ENCODE measurements around the gene PSMA5. TPM values are rescaled to one million over a fixed set of nuclear protein-coding genes. Genes with fewer than 3 reads are reported as not detected.

The PSMA5 gene
- total RNA-seq, 1 donor from 2014 or later: 143 TPM

- H3K4me1 Mint-ChIP-seq (ENCODE audit: low read depth, unreplicated experiment): peaks cover 1% of the 10 kb centered on the region
- no peak overlapping the region for H2AFZ ChIP-seq (ENCODE audit: low read depth, low read length)
- no peak overlapping the region for H3K4me3 ChIP-seq (ENCODE audit: insufficient read depth, low read depth, low read length)
- H3K27ac Mint-ChIP-seq (ENCODE audit: unreplicated experiment): no peak overlapping the region
- no peaks in the 10 kb centered on the region for H3K4me1 ChIP-seq (ENCODE audit: insufficient read depth, low read length)
- no peak overlapping the region for H3K27ac ChIP-seq (ENCODE audit: low read depth, low read length)
- H3K79me2 ChIP-seq (ENCODE audit: insufficient read depth, low read length): no peaks in the 10 kb centered on the region
- H3K36me3 ChIP-seq (ENCODE audit: insufficient read depth, low read length): no peaks in the 10 kb centered on the region
- H3K27me3 Mint-ChIP-seq (ENCODE audit: low read depth, unreplicated experiment): peaks cover 46% of the 10 kb centered on the region
- H3K36me3 Mint-ChIP-seq (ENCODE audit: low read depth, unreplicated experiment): peaks cover 2% of the 10 kb centered on the region
- no peak for TF ChIP-seq CTCF (IDR thresholded peaks at IDR 0.05; ENCODE audit: insufficient read depth, low read depth, low read length)
- TF ChIP-seq EZH2 (IDR thresholded peaks at IDR 0.05; ENCODE audit: insufficient read depth, low read length): no peak
- H3K4me3 Mint-ChIP-seq (ENCODE audit: unreplicated experiment): no peak overlapping the region
- peaks cover 66% of the 10 kb centered on the region for H3K27me3 ChIP-seq (ENCODE audit: insufficient read depth, low read length)
- DNase-seq (ENCODE audit: low read depth) (no peak), FAIRE-seq (no peak)
- no peaks in the 10 kb centered on the region for H4K20me1 ChIP-seq (ENCODE audit: insufficient read depth, low read length)
- no peaks in the 10 kb centered on the region for H3K9me3 ChIP-seq (ENCODE audit: insufficient read depth, low read depth, low read length)
- no peaks in the 10 kb centered on the region for H3K9me3 Mint-ChIP-seq (ENCODE audit: unreplicated experiment)
- H3K9ac ChIP-seq (ENCODE audit: low read length): no peak overlapping the region
- H3K4me2 ChIP-seq (ENCODE audit: low read length): no peak overlapping the region
Observed at GRCh38 chr1:109470245-109470644, 44.0 kb upstream of the PSMA5 start.

- no peaks in the 10 kb centered on the region for H3K36me3 Mint-ChIP-seq (ENCODE audit: low read depth, unreplicated experiment)
- no peaks in the 10 kb centered on the region for H3K4me1 ChIP-seq (ENCODE audit: insufficient read depth, low read length)
- no peaks in the 10 kb centered on the region for H3K36me3 ChIP-seq (ENCODE audit: insufficient read depth, low read length)
- peaks cover 48% of the 10 kb centered on the region for H3K27me3 Mint-ChIP-seq (ENCODE audit: low read depth, unreplicated experiment)
- no peak overlapping the region for H3K27ac Mint-ChIP-seq (ENCODE audit: unreplicated experiment)
- no peaks in the 10 kb centered on the region for H3K79me2 ChIP-seq (ENCODE audit: insufficient read depth, low read length)
- no peak overlapping the region for H3K9ac ChIP-seq (ENCODE audit: low read length)
- H3K27ac ChIP-seq (ENCODE audit: low read depth, low read length): no peak overlapping the region
- no peak overlapping the region for H3K4me2 ChIP-seq (ENCODE audit: low read length)
- no peaks in the 10 kb centered on the region for H3K9me3 Mint-ChIP-seq (ENCODE audit: unreplicated experiment)
- H4K20me1 ChIP-seq (ENCODE audit: insufficient read depth, low read length): no peaks in the 10 kb centered on the region
- H2AFZ ChIP-seq (ENCODE audit: low read depth, low read length): no peak overlapping the region
- H3K4me3 ChIP-seq (ENCODE audit: insufficient read depth, low read depth, low read length): no peak overlapping the region
- H3K27me3 ChIP-seq (ENCODE audit: insufficient read depth, low read length): peaks cover 71% of the 10 kb centered on the region
- peaks cover 1% of the 10 kb centered on the region for H3K4me1 Mint-ChIP-seq (ENCODE audit: low read depth, unreplicated experiment)
- TF ChIP-seq CTCF (IDR thresholded peaks at IDR 0.05; ENCODE audit: insufficient read depth, low read depth, low read length): no peak
- no peak for TF ChIP-seq EZH2 (IDR thresholded peaks at IDR 0.05; ENCODE audit: insufficient read depth, low read length)
- DNase-seq (ENCODE audit: low read depth): no peak
- no peaks in the 10 kb centered on the region for H3K9me3 ChIP-seq (ENCODE audit: insufficient read depth, low read depth, low read length)
- H3K4me3 Mint-ChIP-seq (ENCODE audit: unreplicated experiment): no peak overlapping the region
- no peak for FAIRE-seq
Observed at GRCh38 chr1:109468903-109469302, 42.7 kb upstream of the PSMA5 start.

GRCh38 chr1:109468061-109468460, 41.8 kb upstream of the PSMA5 start:
- FAIRE-seq: no peak

More at GRCh38 chr1:109468061-109468460, 41.8 kb upstream of the PSMA5 start:
- Histone ChIP-seq H3K4me3 (ENCODE audit: insufficient read depth, low read depth, low read length) (no peak overlapping the region), H3K4me1 (ENCODE audit: insufficient read depth, low read length) (no peaks in the 10 kb centered on the region), H2AFZ (ENCODE audit: low read depth, low read length) (no peak overlapping the region), H3K4me2 (ENCODE audit: low read length) (no peak overlapping the region), H3K27ac (ENCODE audit: low read depth, low read length) (no peak overlapping the region), H3K9me3 (ENCODE audit: insufficient read depth, low read depth, low read length) (no peaks in the 10 kb centered on the region), H3K9ac (ENCODE audit: low read length) (no peak overlapping the region), H4K20me1 (ENCODE audit: insufficient read depth, low read length) (no peaks in the 10 kb centered on the region), H3K27me3 (ENCODE audit: insufficient read depth, low read length) (peaks cover 75% of the 10 kb centered on the region), H3K36me3 (ENCODE audit: insufficient read depth, low read length) (no peaks in the 10 kb centered on the region), H3K79me2 (ENCODE audit: insufficient read depth, low read length) (no peaks in the 10 kb centered on the region)
- peaks cover 47% of the 10 kb centered on the region for H3K27me3 Mint-ChIP-seq (ENCODE audit: low read depth, unreplicated experiment)
- H3K36me3 Mint-ChIP-seq (ENCODE audit: low read depth, unreplicated experiment): no peaks in the 10 kb centered on the region
- H3K27ac Mint-ChIP-seq (ENCODE audit: unreplicated experiment): no peak overlapping the region
- TF ChIP-seq EZH2 (IDR thresholded peaks at IDR 0.05; ENCODE audit: insufficient read depth, low read length) (no peak), CTCF (IDR thresholded peaks at IDR 0.05; ENCODE audit: insufficient read depth, low read depth, low read length) (no peak)
- no peak for DNase-seq (ENCODE audit: low read depth)
- H3K4me1 Mint-ChIP-seq (ENCODE audit: low read depth, unreplicated experiment): peaks cover 1% of the 10 kb centered on the region
- H3K9me3 Mint-ChIP-seq (ENCODE audit: unreplicated experiment): no peaks in the 10 kb centered on the region
- H3K4me3 Mint-ChIP-seq (ENCODE audit: unreplicated experiment): no peak overlapping the region
